ENCODE data around the gene BCR.

The BCR gene

GRCh38 chr22:23246982-23247766 lies 66.9 kb downstream of the BCR start:
- DNase-seq: no peak

- DNase-seq: no peak
These were observed 68.3 kb downstream of the BCR start for GRCh38 chr22:23248583-23248982.

GRCh38 chr22:23250056-23250784 lies 69.9 kb downstream of the BCR start:
- DNase-seq: no peak

- no peak for DNase-seq
These were observed 70.6 kb downstream of the BCR start for GRCh38 chr22:23250785-23251363.

- DNase-seq: no peak
These were observed 71.3 kb downstream of the BCR start for GRCh38 chr22:23251445-23252093.

GRCh38 chr22:23253475-23254055 lies 73.3 kb downstream of the BCR start:
- no peak for DNase-seq

- DNase-seq: no peak
These were observed 75.3 kb downstream of the BCR start for GRCh38 chr22:23255506-23256170.

- DNase-seq: no peak
These were observed 76.0 kb downstream of the BCR start for GRCh38 chr22:23256171-23256932.

GRCh38 chr22:23256986-23257888 lies 76.9 kb downstream of the BCR start:
- DNase-seq: no peak

GRCh38 chr22:23257889-23258825 lies 77.8 kb downstream of the BCR start:
- DNase-seq: no peak

- no peak for DNase-seq
These were observed 78.5 kb downstream of the BCR start for GRCh38 chr22:23258826-23259170.

- no peak for DNase-seq
These were observed 79.8 kb downstream of the BCR start for GRCh38 chr22:23259916-23260644.

- DNase-seq: no peak
These were observed 80.6 kb downstream of the BCR start for GRCh38 chr22:23260645-23261581.

- no peak for DNase-seq
These were observed 81.7 kb downstream of the BCR start for GRCh38 chr22:23261900-23262450.

- no peak for DNase-seq
These were observed 82.4 kb downstream of the BCR start for GRCh38 chr22:23262518-23263332.

Measured in activated CD4-positive, alpha-beta T cell treated with anti-CD3 and anti-CD28 coated beads, Interleukin-2, amount 50 U/mL, for 48 hours (primary cell).